ENCODE data around the gene BCL11B.

BCL11B gene

GRCh38 chr14:99176156-99176945, 95.6 kb downstream of the BCL11B start:
- TF ChIP-seq GATA1 (IDR thresholded peaks at IDR 0.05; ENCODE audit: low read depth, low read length) (no peak), POLR2A (IDR thresholded peaks at IDR 0.05; ENCODE audit: low read length) (no peak)
- DNase-seq: no peak

GRCh38 chr14:99175331-99176155, 96.5 kb downstream of the BCL11B start:
- TF ChIP-seq GATA1 (IDR thresholded peaks at IDR 0.05; ENCODE audit: low read depth, low read length) (no peak), POLR2A (IDR thresholded peaks at IDR 0.05; ENCODE audit: low read length) (no peak)
- DNase-seq: no peak

- DNase-seq: no peak
- TF ChIP-seq GATA1 (IDR thresholded peaks at IDR 0.05; ENCODE audit: low read depth, low read length): no peak
- no peak for TF ChIP-seq POLR2A (IDR thresholded peaks at IDR 0.05; ENCODE audit: low read length)
These were observed 97.2 kb downstream of the BCL11B start for GRCh38 chr14:99174770-99175319.

- TF ChIP-seq POLR2A (IDR thresholded peaks at IDR 0.05; ENCODE audit: low read length): no peak
- no peak for TF ChIP-seq GATA1 (IDR thresholded peaks at IDR 0.05; ENCODE audit: low read depth, low read length)
- DNase-seq: no peak
These were observed 97.8 kb downstream of the BCL11B start for GRCh38 chr14:99174081-99174769.

GRCh38 chr14:99173506-99173905, 98.5 kb downstream of the BCL11B start:
- no peak for DNase-seq
- TF ChIP-seq GATA1 (IDR thresholded peaks at IDR 0.05; ENCODE audit: low read depth, low read length): no peak
- no peak for TF ChIP-seq POLR2A (IDR thresholded peaks at IDR 0.05; ENCODE audit: low read length)

- DNase-seq: no peak
- TF ChIP-seq GATA1 (IDR thresholded peaks at IDR 0.05; ENCODE audit: low read depth, low read length) (no peak), POLR2A (IDR thresholded peaks at IDR 0.05; ENCODE audit: low read length) (no peak)
These were observed 98.9 kb downstream of the BCL11B start for GRCh38 chr14:99173086-99173485.

GRCh38 chr14:99171396-99171795, 100.6 kb downstream of the BCL11B start:
- no peak for DNase-seq
- TF ChIP-seq GATA1 (IDR thresholded peaks at IDR 0.05; ENCODE audit: low read depth, low read length) (no peak), POLR2A (IDR thresholded peaks at IDR 0.05; ENCODE audit: low read length) (no peak)

- TF ChIP-seq POLR2A (IDR thresholded peaks at IDR 0.05; ENCODE audit: low read length): no peak
- TF ChIP-seq GATA1 (IDR thresholded peaks at IDR 0.05; ENCODE audit: low read depth, low read length): no peak
- DNase-seq: no peak
These were observed 102.1 kb downstream of the BCL11B start for GRCh38 chr14:99169776-99170356.

- TF ChIP-seq GATA1 (IDR thresholded peaks at IDR 0.05; ENCODE audit: low read depth, low read length): no peak
- TF ChIP-seq POLR2A (IDR thresholded peaks at IDR 0.05; ENCODE audit: low read length): no peak
- DNase-seq: no peak
These were observed 103.7 kb downstream of the BCL11B start for GRCh38 chr14:99168330-99168729.

- TF ChIP-seq POLR2A (IDR thresholded peaks at IDR 0.05; ENCODE audit: low read length) (no peak), GATA1 (IDR thresholded peaks at IDR 0.05; ENCODE audit: low read depth, low read length) (no peak)
- no peak for DNase-seq
These were observed 105.5 kb downstream of the BCL11B start for GRCh38 chr14:99166506-99166905.

GRCh38 chr14:99164712-99165111, 107.3 kb downstream of the BCL11B start:
- DNase-seq: no peak
- TF ChIP-seq GATA1 (IDR thresholded peaks at IDR 0.05; ENCODE audit: low read depth, low read length) (no peak), POLR2A (IDR thresholded peaks at IDR 0.05; ENCODE audit: low read length) (no peak)

GRCh38 chr14:99163446-99163845, 108.6 kb downstream of the BCL11B start:
- no peak for DNase-seq
- TF ChIP-seq GATA1 (IDR thresholded peaks at IDR 0.05; ENCODE audit: low read depth, low read length) (no peak), POLR2A (IDR thresholded peaks at IDR 0.05; ENCODE audit: low read length) (no peak)

Measured in erythroblast (primary cell).